GM18508 (cell line): ENCODE results near the gene CHD6.

Source experiments
- ATAC-seq: cut with Tn5 transposase; IDR thresholded peaks from one replicate; pipeline ENCODE4 v1.9.1; 2021; ENCODE audit warnings: moderate number of reproducible peaks; ENCODE audit not compliant: insufficient read depth, unreplicated experiment

Gene CHD6

DNA sequence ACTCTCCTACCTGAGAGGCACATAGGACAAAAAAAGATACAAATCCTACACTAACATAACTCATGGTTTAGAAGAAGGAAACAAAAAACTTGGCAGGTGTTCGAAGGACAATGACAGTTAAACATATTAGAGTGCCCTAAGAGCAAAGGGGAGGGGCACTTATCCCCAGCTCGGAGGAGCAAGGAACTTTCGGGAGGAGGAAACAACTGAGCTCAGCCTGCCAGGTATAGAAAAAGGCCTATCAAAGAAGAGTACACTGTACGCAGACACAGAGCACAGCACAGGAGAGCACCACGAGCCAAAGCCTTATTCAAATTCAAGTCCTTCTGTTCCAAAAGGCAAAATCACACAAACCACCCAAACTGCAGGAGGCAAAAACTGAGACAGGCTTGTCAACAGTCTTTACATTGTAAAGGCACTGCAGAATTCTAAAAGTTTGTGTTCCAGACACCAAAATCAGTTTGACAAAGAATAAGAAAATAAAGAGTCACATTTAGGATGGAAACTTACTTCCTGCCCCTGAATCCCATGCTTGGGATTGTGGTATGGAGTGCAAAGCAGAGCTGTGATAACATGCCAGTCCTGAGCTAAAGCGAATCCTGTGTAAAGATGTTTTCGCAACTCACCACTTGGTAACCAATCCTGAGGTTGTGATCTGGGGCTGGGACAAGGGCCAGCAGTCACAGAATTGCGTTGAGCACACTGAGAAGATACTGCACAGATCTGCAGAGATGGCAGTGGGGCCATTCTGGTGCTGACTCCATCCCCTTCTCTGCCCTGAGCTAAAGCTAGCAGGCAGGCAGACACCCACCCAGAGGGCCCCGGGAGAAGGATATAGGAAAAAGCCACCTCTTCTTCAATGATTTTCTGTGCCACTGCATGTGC lies 108.6 kb downstream of the CHD6 start:
- no peak for ATAC-seq

DNA sequence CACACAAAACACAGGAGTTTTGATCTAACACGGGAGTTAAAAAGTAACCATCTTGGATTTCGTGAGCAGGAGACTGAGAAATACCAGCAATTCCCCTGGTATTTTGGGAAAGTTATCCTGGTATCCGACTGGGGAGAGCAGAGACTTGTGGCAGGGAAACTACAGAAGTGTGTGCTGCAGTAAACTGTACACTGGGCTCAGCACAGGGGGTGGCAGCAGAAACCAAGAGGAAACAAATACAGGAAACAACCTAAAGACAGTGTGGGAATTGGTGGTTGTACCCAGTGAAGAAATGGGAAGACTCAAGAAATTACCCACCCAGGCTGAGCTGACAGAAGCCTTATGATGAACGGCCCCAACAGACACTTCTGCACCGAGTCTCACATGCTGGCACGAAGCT lies 109.8 kb downstream of the CHD6 start:
- no peak for ATAC-seq

DNA sequence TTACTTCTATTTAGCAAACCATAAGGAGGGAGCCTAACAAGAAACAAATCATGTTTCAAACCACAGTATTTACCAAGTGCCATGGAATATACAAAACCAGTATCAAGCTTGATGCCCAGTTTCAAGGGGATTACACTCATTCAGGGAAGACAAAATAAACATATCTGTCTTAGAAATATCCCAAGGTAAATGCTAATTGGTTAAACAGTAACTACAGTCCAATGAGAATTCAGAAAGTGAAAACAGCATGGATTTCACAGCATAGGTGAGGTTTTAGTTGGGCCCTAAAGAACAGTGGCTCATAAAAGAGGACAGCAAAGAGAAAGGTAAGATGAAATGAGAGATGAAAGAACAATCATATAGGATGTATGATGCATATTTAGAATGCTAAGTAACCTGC lies 110.3 kb downstream of the CHD6 start:
- no peak for ATAC-seq

DNA sequence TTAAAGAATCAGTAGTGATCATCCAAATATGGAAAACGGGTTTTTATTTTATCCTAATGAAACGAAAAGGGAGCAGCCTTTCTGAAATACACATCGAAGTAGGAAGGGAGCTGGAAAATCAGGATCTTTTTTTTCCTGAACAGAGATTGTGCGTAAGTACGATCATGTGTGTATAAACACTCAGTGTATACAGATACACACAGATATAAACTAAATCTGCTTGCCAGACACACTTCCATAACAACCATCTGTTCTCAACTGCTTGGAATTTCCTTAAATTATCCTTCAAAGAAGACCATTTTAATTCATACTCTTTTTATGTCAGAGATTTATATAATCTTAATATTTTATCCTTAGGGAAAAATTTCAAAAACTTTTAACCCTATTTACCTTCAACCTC lies 110.7 kb downstream of the CHD6 start:
- no peak for ATAC-seq

DNA sequence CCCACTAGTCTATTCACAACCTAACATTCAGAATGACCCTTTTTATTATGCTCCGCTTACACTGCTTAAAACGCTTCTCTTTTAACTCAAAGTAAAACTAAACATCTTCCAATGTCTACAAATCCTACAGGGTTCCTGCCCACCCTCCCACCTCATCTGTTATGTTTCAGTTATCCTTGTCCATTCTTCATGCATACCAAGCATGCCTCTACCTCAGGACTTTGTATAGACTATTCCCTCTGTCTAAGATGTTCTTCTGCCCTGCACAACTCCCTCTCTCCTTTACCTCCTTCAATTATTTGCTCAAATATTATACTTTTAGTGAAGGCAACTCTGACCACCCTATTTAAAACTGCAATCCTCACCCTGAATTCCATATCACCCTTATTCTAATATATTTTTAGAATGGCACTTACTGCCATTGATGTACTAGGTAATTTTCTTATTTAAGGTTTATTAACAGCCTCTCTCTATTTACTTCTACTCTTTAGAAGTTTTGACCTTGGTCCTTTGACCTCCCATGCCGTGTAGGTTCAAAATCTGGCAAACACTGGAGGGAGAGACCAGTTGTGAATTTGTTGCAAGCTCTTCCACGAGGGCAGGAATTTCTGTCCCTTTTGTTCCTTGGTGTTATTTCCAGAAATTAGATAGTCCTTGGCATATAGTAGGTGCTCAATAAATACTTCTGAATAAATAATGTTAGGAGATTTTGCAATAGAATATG lies 111.8 kb downstream of the CHD6 start:
- ATAC-seq: no peak

DNA sequence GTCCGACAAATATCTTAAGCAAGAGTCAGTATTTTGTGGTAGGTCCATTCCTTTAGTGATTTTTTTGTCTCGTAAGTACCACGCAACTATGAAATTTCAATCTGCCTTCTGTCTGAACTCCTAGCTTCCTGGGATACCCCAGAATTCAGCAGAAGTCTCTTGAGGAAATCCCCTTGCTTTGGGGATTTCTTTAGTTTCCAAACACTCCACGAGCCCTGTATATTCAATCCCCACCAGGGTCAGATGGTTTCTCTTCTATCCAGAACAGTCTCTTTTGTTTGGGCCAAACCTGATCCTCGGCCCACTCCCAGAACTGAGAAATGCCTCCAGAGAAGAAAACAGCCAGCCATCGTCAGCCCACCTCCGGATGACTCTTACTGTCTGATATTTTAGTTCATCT lies 113.0 kb downstream of the CHD6 start:
- ATAC-seq: no peak

DNA sequence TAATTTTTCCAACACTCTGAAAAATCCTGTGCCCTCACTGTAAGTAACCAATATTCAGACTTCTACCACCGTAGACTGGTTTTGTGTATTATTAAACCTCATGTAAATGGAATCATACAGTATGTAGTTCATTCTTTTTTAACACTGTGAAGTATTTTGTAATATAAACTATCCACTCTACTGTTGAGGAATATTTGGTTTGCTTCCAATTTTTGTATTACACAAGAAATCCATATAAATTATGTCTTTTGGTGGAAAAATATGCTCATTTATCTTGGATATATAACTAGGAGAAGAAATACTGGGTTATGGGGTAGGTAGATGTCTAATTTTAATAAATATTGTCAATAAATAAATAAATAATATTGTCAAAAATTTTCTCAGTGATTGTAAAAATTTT lies 116.8 kb downstream of the CHD6 start:
- no peak for ATAC-seq

DNA sequence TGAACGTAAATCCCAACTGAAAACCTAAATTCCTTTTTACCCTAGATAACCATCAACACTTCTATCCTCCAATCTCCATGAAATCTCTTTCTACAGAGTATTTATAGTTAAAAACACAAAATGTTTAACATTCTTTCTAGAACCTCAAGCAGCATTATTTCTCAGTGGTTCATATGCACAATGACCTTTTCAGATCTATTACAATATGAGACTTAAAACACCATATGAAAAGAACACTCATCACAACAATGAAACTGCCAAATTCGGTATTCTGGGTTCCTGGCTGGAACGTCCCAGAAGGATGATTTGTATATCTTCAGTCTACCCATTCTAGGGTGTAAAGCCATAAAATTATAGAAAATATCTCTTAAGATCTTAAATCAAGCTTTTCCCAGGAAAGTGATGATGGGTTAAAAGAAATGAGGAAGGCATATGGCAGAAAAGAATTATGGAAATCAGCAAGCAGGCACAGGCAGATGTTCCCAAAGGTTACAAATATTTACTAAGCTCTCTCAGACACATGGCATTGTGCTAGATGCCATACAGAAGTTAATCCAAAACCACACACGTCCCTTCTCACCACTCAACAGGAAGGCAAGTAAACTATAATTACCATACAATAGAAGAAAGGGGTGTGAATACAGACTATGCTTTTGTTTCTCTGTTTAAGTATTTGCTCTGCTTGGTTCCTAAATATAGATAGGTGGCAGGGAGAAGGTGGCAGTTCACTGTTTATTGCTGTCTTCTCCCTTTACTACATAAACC lies 118.0 kb downstream of the CHD6 start:
- no peak for ATAC-seq

DNA sequence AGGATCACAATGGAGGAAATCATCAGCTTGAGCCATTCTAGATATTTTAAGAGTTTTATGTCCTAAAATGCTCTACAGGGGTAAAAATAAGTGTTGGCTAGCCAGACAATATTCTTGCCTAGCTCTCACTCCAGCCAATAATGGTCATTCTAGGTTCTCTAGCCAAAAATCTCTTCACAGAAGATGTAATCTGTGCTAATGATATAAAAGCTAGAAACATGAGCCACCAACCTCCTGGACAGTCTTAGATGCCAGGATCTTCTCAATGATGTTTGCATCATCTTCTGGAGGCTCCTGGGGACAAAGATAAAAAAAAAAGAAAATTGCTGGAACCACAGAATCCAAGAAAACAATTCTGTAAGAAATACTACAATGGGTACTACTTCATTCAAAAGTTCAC lies 119.1 kb downstream of the CHD6 start:
- no peak for ATAC-seq

DNA sequence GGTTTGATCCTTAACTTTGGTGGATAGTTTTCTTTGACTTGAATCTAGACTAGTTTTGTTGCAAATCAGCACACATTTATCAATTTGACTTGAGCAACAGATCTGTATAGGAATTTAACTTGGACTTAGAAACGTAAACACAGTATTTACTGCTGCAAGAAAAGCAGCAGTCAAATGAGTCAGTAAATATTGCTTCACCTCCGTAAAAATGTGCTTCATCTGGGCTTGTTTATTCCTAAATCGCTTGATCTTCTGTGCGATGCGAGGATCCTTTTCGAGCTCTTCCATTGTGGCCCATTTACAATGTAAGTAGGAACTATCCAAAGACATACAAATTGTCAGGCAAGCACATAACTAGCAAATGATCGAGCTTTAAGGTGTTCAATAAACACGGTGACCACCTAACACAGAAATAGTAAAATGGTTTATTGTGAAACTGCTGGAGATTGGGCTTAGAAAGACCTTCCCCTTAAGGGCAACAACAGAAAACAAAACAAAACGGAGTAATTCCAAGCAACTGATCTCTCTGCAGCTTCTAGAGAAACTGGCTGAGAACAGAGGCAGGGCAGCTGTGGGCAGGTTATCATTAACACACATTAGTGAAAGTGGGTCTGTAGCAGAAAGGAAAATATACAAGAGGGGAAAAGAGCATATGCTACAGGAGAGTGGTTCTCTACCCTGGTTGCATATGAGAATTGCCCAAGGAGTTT lies 120.8 kb downstream of the CHD6 start:
- ATAC-seq: no peak

DNA sequence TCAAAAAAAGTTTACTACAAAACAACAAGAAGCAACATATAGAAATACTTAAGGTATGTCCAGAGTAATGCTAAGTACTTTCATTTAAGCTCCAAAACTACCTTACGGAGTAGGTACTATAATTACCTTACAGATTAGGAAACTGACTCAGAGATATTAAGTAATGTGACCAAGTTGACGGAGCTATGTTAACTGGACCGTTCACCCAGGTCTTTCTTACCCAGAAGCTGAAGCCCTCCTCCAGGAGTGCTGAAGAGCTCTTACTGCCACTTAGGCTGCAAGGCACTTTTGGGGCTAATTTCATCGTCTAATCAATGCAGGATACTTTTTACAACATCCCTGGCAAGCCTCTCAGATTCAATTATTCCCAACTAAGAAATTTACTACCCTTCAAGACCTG lies 123.7 kb downstream of the CHD6 start:
- ATAC-seq: no peak

DNA sequence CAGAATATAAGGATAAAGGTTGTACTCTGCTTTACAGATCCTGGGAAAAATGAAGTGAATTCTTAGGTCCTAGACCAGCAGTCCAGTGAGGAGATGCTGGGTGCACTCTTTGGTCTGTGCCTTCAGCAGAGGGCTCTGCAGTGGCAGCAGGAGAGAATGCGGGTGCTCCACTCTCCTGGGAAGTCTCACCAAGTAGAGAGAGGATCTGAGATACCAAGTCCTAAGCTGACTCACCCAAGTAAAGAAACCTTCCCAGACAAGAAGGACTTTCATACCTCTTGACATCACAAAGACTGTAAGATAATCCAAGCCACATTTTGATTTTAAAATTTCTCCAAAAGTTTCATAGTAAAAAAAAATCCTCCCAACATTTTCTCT lies 134.6 kb downstream of the CHD6 start:
- no peak for ATAC-seq

DNA sequence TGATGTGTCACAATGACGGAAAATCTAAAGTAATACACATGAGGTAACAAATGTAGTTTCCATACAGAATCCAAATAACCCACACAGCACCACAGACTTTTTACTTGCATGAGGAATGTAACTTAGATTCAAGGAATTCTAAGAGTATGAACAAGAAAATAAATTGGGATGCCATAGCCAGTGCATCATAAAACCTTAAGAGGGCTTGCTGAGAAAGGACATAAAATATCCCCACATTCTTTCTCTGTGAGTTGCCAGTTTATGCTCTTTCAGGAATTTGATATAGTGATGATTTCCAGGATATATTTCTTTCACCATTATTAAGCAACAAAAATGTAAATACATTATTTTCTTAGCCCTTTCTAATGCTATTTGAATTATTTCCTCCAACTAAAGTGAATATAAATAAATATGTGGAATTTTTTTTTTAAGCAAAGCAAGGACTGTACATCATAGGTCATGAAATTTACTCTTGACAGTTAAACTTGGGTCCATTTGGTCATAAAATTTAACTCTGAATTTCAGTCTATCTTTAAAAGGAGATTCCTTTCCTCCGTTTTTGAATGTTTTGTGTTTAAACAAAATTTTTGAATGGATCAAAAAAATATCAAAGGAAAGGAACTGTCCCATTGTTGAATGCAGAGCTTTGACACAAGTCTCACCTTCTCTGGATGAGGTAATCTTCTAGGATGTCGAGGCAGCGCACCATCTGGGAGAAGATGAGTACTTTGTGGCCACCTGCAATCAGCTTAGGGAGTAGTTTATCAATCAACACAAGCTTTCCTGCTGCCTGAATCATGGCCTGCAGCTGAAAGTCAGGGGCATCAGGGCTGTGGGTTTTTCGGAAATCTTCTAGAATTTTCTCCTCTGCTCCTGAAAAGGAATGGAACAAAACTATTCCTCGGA lies 135.3 kb downstream of the CHD6 start:
- no peak for ATAC-seq

DNA sequence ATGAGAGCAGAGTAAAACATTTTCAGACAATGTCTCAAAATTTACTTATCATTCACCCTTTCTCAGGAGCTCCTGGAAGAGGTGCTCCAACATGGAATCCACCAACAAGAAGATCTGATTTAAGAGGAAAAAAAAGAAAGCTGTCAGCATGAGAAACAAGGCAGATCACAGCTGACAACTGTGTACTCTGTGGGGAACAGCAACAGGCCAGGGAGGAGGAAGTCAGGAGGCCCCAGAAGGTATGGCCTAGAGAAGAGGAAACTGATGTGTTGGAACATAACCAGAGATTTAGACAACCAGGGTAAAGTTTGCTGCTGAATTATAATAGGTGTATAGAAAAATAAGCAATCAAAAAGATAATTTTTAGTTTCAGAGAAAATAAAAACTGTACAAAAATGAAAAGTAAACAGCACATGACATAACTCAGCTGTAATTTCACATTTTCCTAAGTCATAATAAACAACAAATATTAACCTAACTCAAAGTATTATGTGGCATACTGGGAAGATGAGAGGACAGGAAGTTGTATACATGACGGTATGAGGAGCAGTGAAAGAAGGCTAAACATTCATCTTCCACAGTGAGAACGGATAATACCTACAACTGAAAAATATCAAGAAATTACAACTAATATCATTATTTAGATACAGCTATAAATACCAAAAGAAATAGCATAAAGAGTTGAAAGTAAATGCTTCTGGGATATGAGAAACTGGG lies 138.0 kb downstream of the CHD6 start:
- ATAC-seq: no peak

DNA sequence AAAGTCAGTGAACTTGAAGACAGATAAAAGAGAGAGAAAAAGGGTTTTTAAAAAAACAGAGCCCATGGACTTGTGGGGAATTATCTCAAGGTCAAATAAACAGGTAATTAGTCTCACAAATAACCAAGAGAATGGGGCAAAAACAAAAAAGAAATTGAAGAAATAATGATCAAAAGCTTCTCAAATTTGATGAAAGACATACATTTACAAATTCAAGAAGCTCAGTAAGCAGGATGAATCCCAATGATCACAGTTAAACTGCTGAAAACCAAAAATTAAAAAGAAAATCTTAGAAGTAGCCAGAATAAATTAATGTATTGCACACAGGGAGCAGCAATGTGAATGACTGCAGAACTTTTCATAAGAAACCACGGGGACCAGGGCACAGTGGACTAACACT lies 139.1 kb downstream of the CHD6 start:
- no peak for ATAC-seq

DNA sequence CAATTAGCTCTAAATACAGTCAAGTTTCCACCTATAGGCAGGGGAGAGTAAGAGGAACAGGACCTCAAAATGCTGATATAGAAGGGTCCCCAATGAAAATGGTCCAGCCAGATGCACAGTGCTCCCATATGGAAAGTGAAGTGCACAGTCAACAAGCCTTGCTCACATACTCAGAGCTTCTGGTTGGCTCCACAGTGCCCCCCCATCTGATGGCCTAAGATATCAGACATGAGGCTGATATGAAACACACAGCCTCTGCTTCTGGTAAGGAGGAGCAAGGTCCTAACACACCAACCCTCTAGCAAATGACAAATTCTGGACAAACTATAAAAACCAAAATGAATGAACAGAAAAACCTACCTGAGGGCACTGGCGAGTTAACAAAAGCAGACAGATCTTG lies 140.2 kb downstream of the CHD6 start:
- no peak for ATAC-seq

DNA sequence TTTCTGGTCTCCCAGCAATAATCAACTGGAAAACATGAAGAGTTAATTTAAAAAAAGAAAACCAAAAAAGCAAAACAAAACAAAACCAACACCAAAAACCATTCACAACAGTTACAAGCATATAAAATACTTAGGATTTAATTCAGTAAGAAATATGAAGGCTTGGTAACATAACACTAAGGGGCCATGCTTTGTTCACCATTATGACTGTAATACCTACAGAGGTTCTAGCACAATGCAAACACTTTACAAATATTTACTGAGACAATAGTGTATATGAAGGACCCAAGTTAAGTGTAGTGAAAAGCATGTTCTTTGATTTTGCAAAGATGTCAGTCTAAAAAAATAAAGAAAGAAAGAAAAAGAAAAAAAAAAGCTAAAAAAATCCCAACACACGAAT lies 141.7 kb downstream of the CHD6 start:
- no peak for ATAC-seq

DNA sequence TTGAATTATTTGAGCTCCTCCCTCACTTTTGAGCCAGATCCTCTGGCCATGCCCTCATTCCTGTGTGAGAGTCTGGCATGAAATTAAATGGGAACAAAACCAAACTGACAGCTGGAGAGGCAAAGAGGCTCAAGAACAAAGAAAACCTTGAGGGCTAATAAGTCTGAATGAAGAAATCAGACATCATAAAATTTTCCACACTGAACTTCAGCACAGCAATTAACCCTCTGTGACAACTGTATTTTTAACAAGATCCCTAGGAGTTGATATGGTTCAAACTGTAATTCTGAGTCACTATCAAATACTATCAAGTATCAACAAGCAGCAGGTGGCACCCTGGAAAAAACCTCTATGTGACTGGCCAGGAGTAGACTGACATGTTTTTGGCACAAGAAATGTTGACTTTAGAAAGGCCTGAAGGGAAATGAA lies 142.2 kb downstream of the CHD6 start:
- no peak for ATAC-seq

DNA sequence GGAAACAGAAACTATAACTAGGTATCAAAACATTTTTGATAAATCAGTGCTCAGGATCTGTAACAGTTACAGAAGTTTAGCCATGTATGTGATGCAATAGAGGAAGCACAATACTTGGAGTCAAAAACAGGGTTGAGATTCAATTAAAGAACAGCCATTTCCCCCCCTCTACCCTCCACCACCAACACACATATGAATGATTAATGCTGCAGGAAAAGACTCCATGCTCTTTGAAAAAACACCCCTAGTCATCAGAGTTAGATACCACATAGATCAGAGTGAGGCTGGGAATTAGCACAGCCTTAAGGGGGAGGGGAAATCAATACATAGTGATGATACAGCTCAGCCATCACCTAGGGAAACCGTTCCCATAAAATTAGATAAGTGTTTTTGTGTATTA lies 142.7 kb downstream of the CHD6 start:
- ATAC-seq: no peak
